Breast epithelium (tissue), 3 donors: ENCODE results near the gene PLEKHG1.

Experiments
- POLR2A ChIP-seq: fragments of 450-650 bp; IDR thresholded peaks from one replicate; pipeline ENCODE4 v1.6.1; 2016; ENCODE audit warnings: antibody characterized with exemption, mild to moderate bottlenecking, moderate library complexity
- TF ChIP-seq, protein P1 (sequence below), 3 donors: fragments of 450-650 bp; IDR thresholded peaks; one replicate each; pipeline ENCODE4 v1.5.1; 2016 to 2017; ENCODE audit warnings: antibody characterized with exemption in 3 of 3, mild to moderate bottlenecking in 3 of 3, moderate library complexity in 3 of 3

DNA sequence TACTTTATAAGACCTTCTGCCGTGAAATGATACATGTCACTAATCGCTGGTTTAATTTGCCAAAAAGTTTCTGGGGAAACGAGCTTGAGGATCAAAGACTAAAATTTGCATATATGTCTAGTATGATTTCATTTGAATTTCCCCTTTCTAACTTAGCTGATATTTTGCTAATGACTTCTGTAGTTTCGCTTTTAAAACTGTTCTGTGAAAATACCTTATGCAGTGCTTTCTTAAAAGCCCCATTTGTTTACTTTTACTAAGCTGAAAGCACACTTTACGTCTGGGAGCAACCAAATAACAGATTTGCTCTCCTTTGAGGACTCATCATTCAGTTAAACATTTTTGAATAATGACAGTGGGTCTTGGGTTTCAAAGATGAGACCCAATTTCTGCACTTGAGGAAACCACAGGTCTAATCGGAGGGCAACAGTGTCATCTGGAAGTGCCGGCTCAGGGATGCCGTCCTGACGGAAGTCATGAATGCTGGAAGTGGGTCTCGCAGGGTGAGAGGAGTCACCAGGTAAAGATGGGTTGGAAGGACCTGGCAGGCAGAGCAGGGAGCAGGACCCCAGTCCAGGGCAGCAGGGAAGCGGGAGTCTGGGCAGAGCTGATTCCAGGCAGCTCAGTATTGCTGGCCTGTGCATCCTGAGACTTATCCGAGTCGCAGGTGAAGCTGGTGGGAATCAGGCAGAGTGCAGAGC is 33.2 kb downstream of the PLEKHG1 start:
- TF ChIP-seq, protein P1, sequence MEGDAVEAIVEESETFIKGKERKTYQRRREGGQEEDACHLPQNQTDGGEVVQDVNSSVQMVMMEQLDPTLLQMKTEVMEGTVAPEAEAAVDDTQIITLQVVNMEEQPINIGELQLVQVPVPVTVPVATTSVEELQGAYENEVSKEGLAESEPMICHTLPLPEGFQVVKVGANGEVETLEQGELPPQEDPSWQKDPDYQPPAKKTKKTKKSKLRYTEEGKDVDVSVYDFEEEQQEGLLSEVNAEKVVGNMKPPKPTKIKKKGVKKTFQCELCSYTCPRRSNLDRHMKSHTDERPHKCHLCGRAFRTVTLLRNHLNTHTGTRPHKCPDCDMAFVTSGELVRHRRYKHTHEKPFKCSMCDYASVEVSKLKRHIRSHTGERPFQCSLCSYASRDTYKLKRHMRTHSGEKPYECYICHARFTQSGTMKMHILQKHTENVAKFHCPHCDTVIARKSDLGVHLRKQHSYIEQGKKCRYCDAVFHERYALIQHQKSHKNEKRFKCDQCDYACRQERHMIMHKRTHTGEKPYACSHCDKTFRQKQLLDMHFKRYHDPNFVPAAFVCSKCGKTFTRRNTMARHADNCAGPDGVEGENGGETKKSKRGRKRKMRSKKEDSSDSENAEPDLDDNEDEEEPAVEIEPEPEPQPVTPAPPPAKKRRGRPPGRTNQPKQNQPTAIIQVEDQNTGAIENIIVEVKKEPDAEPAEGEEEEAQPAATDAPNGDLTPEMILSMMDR (IDR thresholded peaks at IDR 0.05) = no peak
- no peak for TF ChIP-seq POLR2A
